Activated T-helper 1 cell treated with anti-CD3 and anti-CD28 coated beads, Interleukin-12 subunit alpha, Interleukin-12 subunit beta, Interleukin-2, Interleukin-4 antibody, amounts not matched to agents 30 ng/mL and 10 ng/mL and 1 ng/mL, durations not matched to agents 14 hours and 24 hours and 36 hours (primary cell): Measurements from ENCODE around the gene SEH1L. TPM values are rescaled to one million over a fixed set of nuclear protein-coding genes. Genes with fewer than 3 reads are reported as not detected.

Experiments
- DNase-seq: peaks from one replicate; pipeline ENCODE4 v3.0.0; 2021; ENCODE audit warnings: low spot score
- H3K27ac Mint-ChIP-seq: one replicate; pipeline ENCODE4 v1.8.0; 2021; ENCODE audit warnings: mild to moderate bottlenecking, mixed read lengths
- H3K27me3 Mint-ChIP-seq: one replicate; pipeline ENCODE4 v1.8.0; 2022; ENCODE audit warnings: mild to moderate bottlenecking, moderate library complexity, mixed read lengths; ENCODE audit not compliant: insufficient read depth
- H3K36me3 Mint-ChIP-seq: one replicate; pipeline ENCODE4 v1.8.0; 2021; ENCODE audit warnings: low read depth, mixed read lengths
- H3K4me1 Mint-ChIP-seq: one replicate; pipeline ENCODE4 v1.8.0; 2021; ENCODE audit warnings: low read depth, mixed read lengths
- H3K4me3 Mint-ChIP-seq: one replicate; pipeline ENCODE4 v1.8.0; 2021; ENCODE audit warnings: mild to moderate bottlenecking, moderate library complexity, mixed read lengths
- H3K9me3 Mint-ChIP-seq: one replicate; pipeline ENCODE4 v1.8.0; 2021; ENCODE audit warnings: mixed read lengths
- intact Hi-C: fragments of 100-400 bp; cut with micrococcal nuclease; formaldehyde crosslinking; loops from one replicate; pipeline ENCODE4 v1.15.1; 2024
- total RNA-seq: library from RNA; stranded (reverse); gene quantifications from 2 replicates; pipeline ENCODE4 v1.2.3, GENCODE V29; 2022

SEH1L gene
- total RNA-seq, 1 donor from 2014 or later = 121 TPM

DNA sequence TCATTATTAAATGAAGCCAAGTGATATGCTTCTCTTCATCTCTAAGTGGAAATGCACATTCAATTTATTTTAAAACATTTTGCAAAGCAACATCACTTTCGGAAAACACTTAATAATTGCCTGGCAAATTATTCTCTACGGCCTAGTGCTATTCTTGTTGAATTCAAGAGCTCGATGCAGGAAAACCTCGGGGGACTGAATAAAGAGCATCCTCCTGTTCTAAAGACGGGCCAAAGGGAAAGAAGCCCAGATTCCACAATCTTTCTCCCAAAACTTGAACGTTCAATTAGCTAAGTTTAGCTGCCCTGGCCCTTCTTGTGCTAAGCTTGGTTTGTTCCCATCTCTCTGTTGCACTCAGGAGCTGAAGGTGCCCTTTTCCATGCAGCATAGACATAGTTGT is 23.2 kb upstream of the SEH1L start:
- Mint-ChIP-seq H3K27ac (no peak overlapping the region), H3K27me3 (peaks cover 12% of the 10 kb centered on the region), H3K4me1 (peaks cover 7% of the 10 kb centered on the region), H3K36me3 (no peaks in the 10 kb centered on the region), H3K9me3 (no peaks in the 10 kb centered on the region), H3K4me3 (no peak overlapping the region)
- intact Hi-C loops = no loop called here
- no peak for DNase-seq

DNA sequence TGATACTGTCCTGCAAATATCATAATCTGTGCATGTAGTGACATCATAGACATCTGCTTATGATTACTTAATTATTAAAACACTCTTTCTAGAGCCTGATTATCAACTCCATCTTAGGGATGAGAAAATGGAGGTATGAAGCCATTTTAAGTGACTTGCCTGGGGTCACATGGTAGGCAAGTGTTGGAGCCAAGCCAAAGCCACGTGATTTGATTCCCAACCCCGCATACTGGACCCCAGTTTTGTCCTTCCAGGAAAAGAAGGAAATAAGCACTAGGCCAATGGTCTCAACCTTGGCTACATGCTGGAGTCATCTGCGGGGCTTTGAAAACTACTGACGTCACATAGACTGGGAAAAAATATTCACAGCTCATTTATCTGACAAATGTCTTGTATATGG is 19.6 kb upstream of the SEH1L start:
- H3K36me3 Mint-ChIP-seq = no peaks in the 10 kb centered on the region
- intact Hi-C loops = no loop called here
- no peak overlapping the region for H3K4me3 Mint-ChIP-seq
- H3K27me3 Mint-ChIP-seq = peaks cover 17% of the 10 kb centered on the region
- no peak for DNase-seq
- no peak overlapping the region for H3K27ac Mint-ChIP-seq
- no peaks in the 10 kb centered on the region for H3K9me3 Mint-ChIP-seq
- no peaks in the 10 kb centered on the region for H3K4me1 Mint-ChIP-seq

DNA sequence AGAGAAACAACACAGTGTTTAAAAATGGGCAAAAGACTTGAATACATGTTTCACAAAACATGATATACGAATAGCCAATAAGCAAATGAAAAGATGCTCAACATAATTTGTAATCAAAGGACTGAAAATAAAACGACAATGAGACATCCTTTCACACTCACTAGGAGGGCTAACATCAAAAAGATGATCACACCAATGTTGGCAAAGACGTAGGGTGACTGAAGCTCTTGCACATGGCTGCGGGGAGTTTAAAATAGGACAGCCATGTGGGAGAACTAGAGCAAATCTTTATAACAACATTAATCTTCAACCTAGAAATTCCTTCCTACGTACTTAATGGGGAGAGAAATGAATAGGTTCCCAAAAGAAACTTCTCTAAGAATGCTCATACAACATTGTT is 19.2 kb upstream of the SEH1L start:
- H3K36me3 Mint-ChIP-seq = no peaks in the 10 kb centered on the region
- H3K4me3 Mint-ChIP-seq = no peak overlapping the region
- H3K9me3 Mint-ChIP-seq = no peaks in the 10 kb centered on the region
- no peaks in the 10 kb centered on the region for H3K4me1 Mint-ChIP-seq
- DNase-seq = no peak
- no peak overlapping the region for H3K27ac Mint-ChIP-seq
- peaks cover 17% of the 10 kb centered on the region for H3K27me3 Mint-ChIP-seq
- intact Hi-C loops = no loop called here

DNA sequence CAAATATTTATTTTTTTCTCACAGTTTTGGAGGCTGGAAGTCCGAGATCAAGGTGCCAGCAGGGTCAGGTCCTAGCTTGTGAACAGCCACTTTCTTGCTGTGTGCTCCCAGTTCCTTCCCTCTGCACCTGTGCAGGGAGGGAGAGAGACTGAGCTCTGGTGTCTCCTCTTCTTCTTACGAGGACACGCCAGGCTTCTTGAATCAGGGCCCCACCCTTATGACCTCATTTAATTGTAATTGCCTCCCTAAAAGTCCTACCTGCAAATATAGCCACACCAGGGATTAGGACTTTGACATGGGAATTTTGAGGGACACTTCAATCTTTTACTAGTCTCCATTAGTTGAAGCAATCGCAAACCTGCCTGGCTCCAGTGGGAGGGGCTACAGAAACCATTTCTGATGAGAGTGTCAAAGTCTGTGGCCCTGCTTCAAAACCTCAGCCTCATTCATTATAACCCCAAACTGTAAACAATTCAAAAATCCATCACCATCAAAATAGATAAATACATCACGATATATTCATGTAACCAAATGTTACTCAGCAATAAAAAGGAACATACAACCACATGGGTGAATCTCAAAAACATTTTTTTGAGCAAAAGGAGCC is 18.2 kb upstream of the SEH1L start:
- Mint-ChIP-seq H3K9me3 (no peaks in the 10 kb centered on the region), H3K4me3 (no peak overlapping the region), H3K36me3 (no peaks in the 10 kb centered on the region), H3K27ac (no peak overlapping the region), H3K4me1 (peaks cover 3% of the 10 kb centered on the region), H3K27me3 (peaks cover 14% of the 10 kb centered on the region)
- intact Hi-C loops = no loop called here
- DNase-seq = no peak

DNA sequence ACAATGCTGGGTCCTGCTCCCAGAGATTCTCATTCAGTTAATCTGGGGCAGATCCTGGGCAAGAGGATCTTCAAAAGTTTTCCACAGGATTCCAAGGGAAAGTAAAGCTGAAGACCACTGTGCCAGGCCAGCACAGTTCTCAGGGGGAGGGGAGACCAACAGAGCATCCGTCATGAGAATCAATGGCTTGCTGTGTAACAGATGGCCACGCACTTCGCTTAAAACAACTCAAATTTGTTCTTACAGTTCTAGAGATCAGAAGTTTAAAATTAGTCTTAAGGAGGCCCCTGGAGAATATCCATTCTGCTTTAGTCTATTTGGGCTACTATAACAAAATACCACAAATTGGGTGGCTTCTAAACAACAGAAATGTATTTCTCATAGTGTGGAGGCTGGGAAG is 17.4 kb upstream of the SEH1L start:
- H3K36me3 Mint-ChIP-seq = no peaks in the 10 kb centered on the region
- no peak for DNase-seq
- no peak overlapping the region for H3K4me3 Mint-ChIP-seq
- intact Hi-C loops = no loop called here
- no peak overlapping the region for H3K27ac Mint-ChIP-seq
- H3K9me3 Mint-ChIP-seq = no peaks in the 10 kb centered on the region
- H3K27me3 Mint-ChIP-seq = peaks cover 12% of the 10 kb centered on the region
- peaks cover 5% of the 10 kb centered on the region for H3K4me1 Mint-ChIP-seq

DNA sequence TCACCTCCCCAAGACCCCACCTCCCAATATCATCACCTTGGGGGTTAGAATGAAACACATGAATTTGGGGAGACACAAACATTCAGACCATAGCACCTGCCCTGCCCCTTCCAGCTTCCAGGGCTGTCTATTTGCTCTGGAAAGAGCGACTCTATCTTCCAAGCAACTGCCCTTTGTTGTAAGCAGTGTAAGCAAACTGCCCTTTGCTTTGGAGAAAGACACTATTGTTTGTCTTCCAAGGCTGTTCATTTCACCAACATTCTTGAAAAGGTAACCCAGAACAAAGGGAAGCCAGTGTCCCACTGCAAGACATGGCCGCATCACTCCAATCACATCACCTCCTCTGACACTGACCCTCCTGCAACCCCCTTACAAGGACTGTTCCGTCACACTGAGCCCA is 16.9 kb upstream of the SEH1L start:
- DNase-seq = no peak
- intact Hi-C loops = no loop called here
- no peaks in the 10 kb centered on the region for H3K36me3 Mint-ChIP-seq
- H3K27ac Mint-ChIP-seq = no peak overlapping the region
- peaks cover 5% of the 10 kb centered on the region for H3K4me1 Mint-ChIP-seq
- no peaks in the 10 kb centered on the region for H3K9me3 Mint-ChIP-seq
- H3K4me3 Mint-ChIP-seq = no peak overlapping the region
- H3K27me3 Mint-ChIP-seq = peaks cover 16% of the 10 kb centered on the region

DNA sequence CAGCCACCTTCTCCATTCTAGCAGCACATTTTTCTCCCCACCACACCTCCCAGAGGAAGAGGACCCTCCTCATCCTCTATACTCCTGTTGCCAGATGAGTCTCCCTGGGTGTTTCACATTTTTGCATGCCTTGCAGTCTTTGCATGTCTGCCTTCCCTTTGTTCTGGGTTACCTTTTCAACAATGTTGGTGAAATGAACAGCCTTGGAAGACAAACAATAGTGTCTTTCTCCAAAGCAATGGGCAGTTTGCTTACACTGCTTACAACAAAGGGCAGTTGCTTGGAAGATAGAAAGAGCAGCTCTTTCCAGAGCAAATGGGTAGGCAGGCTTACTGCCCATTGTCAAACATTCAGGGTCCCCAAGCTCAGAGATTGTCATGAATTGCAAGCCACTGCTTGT is 14.5 kb upstream of the SEH1L start:
- Mint-ChIP-seq H3K4me3 (no peak overlapping the region), H3K36me3 (no peaks in the 10 kb centered on the region), H3K27ac (no peak overlapping the region), H3K9me3 (no peaks in the 10 kb centered on the region), H3K4me1 (peaks cover 5% of the 10 kb centered on the region), H3K27me3 (peaks cover 20% of the 10 kb centered on the region)
- intact Hi-C loops = no loop called here
- DNase-seq = no peak

DNA sequence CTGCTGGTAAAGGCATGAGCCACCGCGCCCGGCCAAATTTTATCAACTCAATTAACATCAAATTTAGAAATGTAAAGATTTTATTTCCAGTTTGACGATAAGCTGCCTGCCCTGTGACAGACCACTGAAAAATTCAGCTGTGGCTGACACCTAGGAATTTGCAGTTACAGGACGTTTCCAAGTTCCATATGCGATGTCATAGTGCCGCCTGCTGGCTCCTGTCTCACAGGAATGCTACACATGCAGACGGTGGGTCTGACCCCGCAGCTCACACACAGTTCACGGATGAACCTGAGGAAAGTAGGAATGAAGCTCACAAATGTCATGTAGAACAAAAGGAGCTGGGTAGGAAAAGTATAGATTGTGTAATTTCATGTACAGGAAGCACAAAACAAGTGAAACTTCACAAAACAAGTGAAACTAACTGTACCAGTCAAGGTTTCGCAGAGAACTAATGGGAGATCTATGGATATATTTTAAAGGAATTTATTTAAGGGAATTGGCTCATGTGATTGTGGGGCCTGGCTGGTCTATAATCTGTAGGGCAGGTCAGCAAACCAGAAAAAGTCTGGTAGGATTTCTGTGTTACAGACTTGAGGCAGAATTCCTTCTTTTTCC is 13.2 kb upstream of the SEH1L start:
- Mint-ChIP-seq H3K36me3 (no peaks in the 10 kb centered on the region), H3K27ac (no peak overlapping the region), H3K27me3 (peaks cover 19% of the 10 kb centered on the region), H3K4me3 (no peak overlapping the region), H3K4me1 (peaks cover 5% of the 10 kb centered on the region), H3K9me3 (no peaks in the 10 kb centered on the region)
- peak; percentile 53 for DNase-seq
- intact Hi-C loops = loop anchor here (1.0 to 2.0 kb wide), 5 partner anchors 24 to 544 kb away; no protein-coding TSS in a partner anchor

DNA sequence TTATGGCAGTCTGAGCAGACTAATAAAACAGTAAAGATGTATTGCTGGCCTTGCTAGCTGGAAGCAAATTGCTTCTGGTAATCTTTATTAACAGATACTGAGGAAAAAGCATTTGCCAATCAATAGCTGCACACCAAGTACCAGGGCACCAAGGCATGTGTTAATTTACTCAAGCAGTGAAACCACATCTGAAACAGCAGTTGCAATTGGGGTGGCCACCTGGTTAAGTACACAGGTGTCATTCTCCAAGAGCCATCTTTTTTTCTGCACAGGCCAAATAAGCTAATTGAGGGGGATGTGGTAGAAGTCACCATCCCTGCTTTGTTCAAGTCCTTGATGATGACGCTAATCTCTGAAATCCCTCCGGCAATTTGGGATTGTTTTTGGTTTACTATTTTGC is 8.6 kb upstream of the SEH1L start:
- intact Hi-C loops = no loop called here
- Mint-ChIP-seq H3K36me3 (no peaks in the 10 kb centered on the region), H3K27ac (no peak overlapping the region), H3K4me1 (peaks cover 11% of the 10 kb centered on the region), H3K4me3 (no peak overlapping the region), H3K9me3 (no peaks in the 10 kb centered on the region), H3K27me3 (peaks cover 13% of the 10 kb centered on the region)
- no peak for DNase-seq

DNA sequence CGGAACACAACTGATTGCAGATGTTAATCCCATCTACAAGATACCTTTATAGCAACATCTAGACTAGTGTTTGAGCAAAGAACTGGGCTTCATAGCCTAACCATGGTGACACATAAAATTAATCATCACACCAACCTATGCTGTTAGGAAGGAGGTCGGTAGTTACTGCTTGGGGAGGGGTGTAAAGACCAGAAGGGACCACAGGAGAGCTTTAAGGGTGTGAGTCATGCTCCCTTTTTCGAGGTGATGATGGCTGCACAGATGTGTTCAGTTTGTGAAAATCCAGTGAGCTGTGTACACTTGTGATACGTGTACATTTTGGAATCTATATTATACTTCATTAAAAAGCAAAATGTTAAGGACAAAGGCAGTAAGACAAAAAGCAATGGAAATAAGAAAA is 4.6 kb upstream of the SEH1L start:
- Mint-ChIP-seq H3K9me3 (no peaks in the 10 kb centered on the region), H3K27ac (no peak overlapping the region), H3K4me1 (peaks cover 27% of the 10 kb centered on the region), H3K27me3 (peaks cover 2% of the 10 kb centered on the region), H3K4me3 (no peak overlapping the region), H3K36me3 (peaks cover 5% of the 10 kb centered on the region)
- no peak for DNase-seq
- intact Hi-C loops = no loop called here

DNA sequence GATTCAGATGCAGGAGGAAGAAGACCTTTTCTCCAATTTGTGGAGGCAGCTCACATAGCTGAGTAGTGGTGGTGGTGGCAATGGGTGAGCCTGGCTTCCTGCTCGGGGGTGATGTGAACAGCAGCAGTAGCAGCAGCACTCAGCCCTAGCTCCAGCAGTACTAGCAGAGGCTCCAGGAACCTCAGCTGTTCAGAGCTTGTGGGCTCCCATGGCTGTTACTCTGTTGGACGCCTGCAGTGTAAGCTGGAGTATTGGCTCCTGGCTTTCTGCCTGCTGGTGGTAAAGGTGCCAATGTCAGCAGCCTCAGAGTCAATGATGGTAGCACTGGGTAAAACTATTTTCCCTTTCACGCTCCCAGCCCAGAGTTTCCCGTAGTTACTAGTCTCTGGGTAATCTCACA is 3.1 kb upstream of the SEH1L start:
- no peaks in the 10 kb centered on the region for H3K9me3 Mint-ChIP-seq
- no peak overlapping the region for H3K27ac Mint-ChIP-seq
- H3K27me3 Mint-ChIP-seq = peaks cover 2% of the 10 kb centered on the region
- no peak overlapping the region for H3K4me3 Mint-ChIP-seq
- peaks cover 9% of the 10 kb centered on the region for H3K36me3 Mint-ChIP-seq
- no peak for DNase-seq
- intact Hi-C loops = loop anchor here (5.0 kb wide), 3 partner anchors 438 to 962 kb away; partner anchors contain the start of gene IMPA2
- H3K4me1 Mint-ChIP-seq = peaks cover 30% of the 10 kb centered on the region

DNA sequence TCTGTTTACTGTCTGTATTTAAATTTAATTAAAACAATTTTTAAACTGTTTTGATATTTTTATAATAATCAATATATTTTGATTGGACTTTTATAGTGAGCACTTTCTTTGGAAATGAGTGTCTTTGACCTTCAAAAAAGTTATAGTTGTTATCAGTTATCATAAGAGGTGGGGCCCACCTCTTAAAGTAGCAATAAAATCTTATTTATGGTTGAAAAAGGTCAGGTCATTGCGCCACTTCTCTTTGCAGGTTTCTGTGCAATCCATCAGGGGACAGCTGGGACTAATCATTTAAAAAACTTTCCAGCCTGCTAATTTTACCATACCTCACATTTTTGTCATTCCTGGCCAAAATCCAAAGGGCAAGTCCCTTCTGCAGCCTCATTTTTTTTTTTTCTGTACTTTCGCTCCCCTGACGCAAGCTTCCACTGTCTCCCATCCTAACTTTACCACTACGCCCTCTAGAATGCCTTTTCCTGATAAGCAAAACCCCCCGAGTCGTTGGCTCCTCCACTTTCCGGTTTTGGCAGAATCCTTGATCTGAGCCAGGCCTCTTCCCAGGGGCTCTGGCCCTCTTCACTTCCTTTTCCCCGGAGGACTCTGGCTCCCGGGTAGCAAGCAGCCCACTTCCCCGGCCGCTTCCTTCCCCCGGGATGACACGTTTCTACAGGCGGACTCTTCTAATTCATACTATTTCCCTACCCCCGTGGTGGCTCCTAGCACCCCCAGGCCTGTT is 1.1 kb upstream of the SEH1L start:
- Mint-ChIP-seq H3K27ac (peak overlapping the region; percentile 98), H3K36me3 (peaks cover 22% of the 10 kb centered on the region), H3K4me1 (peaks cover 44% of the 10 kb centered on the region), H3K27me3 (peaks cover 2% of the 10 kb centered on the region), H3K4me3 (peak overlapping the region; percentile 98), H3K9me3 (no peaks in the 10 kb centered on the region)
- intact Hi-C loops = loop anchor here (1.0 to 5.0 kb wide), 8 partner anchors 62 to 964 kb away; partner anchors contain the start of genes AFG3L2, CEP76, IMPA2 and PTPN2
- no peak for DNase-seq
